ENCODE measurements around the gene ZNF536.

The ZNF536 gene

GRCh38 chr19:30371960-30372824, at the start of gene ZNF536:
ZNF536 (plus strand) TSS chr19:30372384; CDS start chr19:30443563, 71,179 bp downstream.
- in situ Hi-C loops (cut with HindIII; ENCODE audit: low pct_ligation_motif_present, low pct_unique_long_range_greater_than_20kb, low sequenced_read_pairs): no loop called here
- no peak for DNase-seq

DNA sequence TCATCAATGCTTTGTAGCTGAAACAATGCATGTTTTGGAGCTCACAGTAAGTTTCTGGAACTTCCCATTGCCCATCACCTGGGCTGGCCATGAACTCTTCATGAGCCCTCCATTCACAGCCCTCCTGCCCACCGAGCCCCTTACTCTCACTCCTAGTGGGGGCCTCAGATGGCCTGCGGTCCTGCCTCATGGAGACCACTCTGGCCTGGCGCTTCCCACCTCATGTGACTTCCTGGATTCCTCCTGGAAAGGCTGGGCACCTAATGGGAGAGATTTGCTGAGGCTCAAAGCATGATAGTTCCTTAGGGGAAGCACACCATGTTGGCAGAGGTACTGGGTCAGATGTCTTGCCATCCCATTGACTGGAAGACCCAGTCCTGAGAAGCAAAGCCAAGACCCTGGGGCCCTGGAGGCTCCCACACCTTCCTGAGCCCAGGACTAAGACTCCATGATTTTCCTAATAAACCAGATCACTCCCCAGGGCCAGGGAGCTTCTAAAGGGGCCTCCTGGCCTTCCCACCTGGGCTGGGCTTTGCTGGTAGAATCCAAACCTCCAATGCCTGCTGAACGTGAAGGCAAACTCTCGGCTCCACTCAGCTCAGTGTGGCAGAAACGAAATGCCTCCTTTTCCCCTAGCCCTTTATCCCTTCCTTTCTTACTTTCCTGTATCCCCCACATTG, 49.4 kb upstream of the ZNF536 start:
- in situ Hi-C loops (cut with HindIII; ENCODE audit: low pct_ligation_motif_present, low pct_unique_long_range_greater_than_20kb, low sequenced_read_pairs): no loop called here
- no peak for DNase-seq

DNA sequence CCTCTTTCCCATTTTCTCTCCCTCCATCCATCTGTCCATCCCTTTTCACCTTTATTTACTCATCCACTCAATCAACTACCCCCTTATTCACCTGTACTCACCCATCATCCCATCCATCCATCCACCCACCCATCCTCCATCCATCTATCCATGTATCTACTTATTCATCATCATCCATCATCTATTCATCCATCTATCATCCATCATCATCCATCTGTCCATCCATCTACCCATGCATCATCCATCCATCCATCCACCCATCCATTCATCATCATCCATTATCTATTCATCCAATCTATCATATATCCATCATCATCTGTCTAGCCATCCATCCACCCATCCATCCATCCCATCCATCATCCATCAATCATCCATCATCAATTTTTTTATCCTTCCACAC, 48.3 kb upstream of the ZNF536 start:
- DNase-seq: no peak
- in situ Hi-C loops (cut with HindIII; ENCODE audit: low pct_ligation_motif_present, low pct_unique_long_range_greater_than_20kb, low sequenced_read_pairs): no loop called here

DNA sequence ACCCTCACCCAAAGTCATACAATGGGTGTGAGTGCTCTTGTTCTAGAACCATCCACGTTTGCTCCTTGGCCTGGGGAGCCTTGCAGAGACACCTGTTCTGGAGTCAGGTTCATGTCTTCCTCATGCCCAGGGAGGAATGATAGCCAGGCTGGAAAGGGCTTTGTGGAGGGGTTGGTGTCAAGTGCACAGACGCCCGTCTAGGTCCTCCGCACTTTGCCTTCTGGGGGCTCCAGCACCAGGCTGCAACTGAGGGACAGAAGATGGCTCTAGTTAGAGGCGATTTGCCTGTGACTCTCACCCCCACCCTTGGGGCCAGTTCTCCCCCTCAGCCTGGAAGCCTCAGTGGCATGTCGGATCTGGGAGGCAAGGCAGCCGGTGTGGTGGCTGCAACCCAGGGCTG, 47.2 kb upstream of the ZNF536 start:
- in situ Hi-C loops (cut with HindIII; ENCODE audit: low pct_ligation_motif_present, low pct_unique_long_range_greater_than_20kb, low sequenced_read_pairs): no loop called here
- DNase-seq: no peak

GRCh38 chr19:30325676-30326392, 46.4 kb upstream of the ZNF536 start:
- DNase-seq: no peak
- in situ Hi-C loops (cut with HindIII; ENCODE audit: low pct_ligation_motif_present, low pct_unique_long_range_greater_than_20kb, low sequenced_read_pairs): no loop called here

GRCh38 chr19:30326393-30326710, 45.8 kb upstream of the ZNF536 start:
- in situ Hi-C loops (cut with HindIII; ENCODE audit: low pct_ligation_motif_present, low pct_unique_long_range_greater_than_20kb, low sequenced_read_pairs): no loop called here
- no peak for DNase-seq

- in situ Hi-C loops (cut with HindIII; ENCODE audit: low pct_ligation_motif_present, low pct_unique_long_range_greater_than_20kb, low sequenced_read_pairs): no loop called here
- DNase-seq: no peak
Measured at GRCh38 chr19:30327331-30327730, 44.9 kb upstream of the ZNF536 start.

GRCh38 chr19:30328096-30328495, 44.1 kb upstream of the ZNF536 start:
- DNase-seq: no peak
- in situ Hi-C loops (cut with HindIII; ENCODE audit: low pct_ligation_motif_present, low pct_unique_long_range_greater_than_20kb, low sequenced_read_pairs): no loop called here

DNA sequence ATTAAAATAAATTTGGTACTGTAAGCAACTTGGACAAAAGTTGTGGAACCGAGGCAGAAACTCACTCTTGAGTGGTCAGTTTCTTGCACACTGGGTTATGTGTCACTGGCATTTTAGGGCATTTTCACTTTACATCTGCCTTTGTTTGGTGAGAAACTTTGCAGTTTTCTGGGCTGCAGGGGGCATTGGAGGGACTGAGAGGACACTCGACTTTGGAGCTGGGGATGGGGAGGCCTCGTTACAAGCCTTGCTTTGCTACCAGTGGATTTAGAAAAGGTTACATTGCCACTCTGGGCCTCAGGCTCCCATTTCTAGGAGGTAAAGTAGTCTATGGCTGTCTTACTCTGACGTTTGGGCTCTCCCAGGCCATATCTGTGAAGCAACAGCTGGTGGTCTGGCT, 41.9 kb upstream of the ZNF536 start:
- in situ Hi-C loops (cut with HindIII; ENCODE audit: low pct_ligation_motif_present, low pct_unique_long_range_greater_than_20kb, low sequenced_read_pairs): no loop called here

DNA sequence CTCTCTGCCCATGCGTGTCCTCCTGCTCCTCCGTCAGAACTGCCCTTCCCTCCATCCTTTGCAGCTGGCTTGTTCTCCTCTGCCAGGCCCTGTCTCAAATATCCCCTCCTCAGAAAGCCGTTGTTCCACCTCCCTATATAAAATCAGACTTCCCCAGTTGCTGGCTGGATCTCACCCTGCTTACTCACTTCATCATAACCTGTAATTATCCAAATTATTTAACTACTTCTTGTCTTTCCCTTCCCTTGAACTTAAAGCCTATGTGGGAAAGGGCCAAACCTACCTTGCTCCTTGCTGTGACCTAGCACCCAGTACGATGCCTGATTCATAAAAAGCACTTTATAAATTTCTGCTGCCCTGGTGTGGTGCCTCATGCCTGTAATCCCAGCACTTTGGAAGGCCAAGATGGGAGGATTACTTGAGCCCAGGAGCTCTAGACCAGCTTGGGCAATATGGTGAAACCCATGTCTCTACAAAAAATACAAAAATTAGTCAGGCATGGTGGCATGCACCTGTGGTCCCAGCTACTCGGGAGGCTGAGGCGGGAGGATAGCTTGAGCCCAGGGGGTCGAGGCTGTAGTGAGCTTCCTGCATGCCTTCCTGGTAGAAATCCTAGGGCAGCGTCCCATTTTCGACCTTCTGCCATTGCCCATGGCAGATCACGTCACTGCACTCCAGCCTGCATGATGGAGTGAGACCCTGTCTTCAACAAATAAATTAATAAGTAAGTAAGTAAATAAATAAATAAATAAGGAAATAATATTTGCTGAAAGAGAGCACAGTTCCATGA, 39.5 kb upstream of the ZNF536 start:
- in situ Hi-C loops (cut with HindIII; ENCODE audit: low pct_ligation_motif_present, low pct_unique_long_range_greater_than_20kb, low sequenced_read_pairs): no loop called here
- no peak for DNase-seq

More for the DNA sequence above, 41.9 kb upstream of the ZNF536 start:
- no peak for DNase-seq

- in situ Hi-C loops (cut with HindIII; ENCODE audit: low pct_ligation_motif_present, low pct_unique_long_range_greater_than_20kb, low sequenced_read_pairs): no loop called here
Measured at GRCh38 chr19:30333291-30334065, 38.7 kb upstream of the ZNF536 start.

GRCh38 chr19:30334841-30335240, 37.3 kb upstream of the ZNF536 start:
- DNase-seq: no peak
- in situ Hi-C loops (cut with HindIII; ENCODE audit: low pct_ligation_motif_present, low pct_unique_long_range_greater_than_20kb, low sequenced_read_pairs): no loop called here

More at GRCh38 chr19:30333291-30334065, 38.7 kb upstream of the ZNF536 start:
- DNase-seq: no peak

GRCh38 chr19:30335306-30335886, 36.8 kb upstream of the ZNF536 start:
- DNase-seq: no peak
- in situ Hi-C loops (cut with HindIII; ENCODE audit: low pct_ligation_motif_present, low pct_unique_long_range_greater_than_20kb, low sequenced_read_pairs): no loop called here

- in situ Hi-C loops (cut with HindIII; ENCODE audit: low pct_ligation_motif_present, low pct_unique_long_range_greater_than_20kb, low sequenced_read_pairs): no loop called here
- DNase-seq: no peak
Measured at GRCh38 chr19:30336290-30336689, 35.9 kb upstream of the ZNF536 start.

- in situ Hi-C loops (cut with HindIII; ENCODE audit: low pct_ligation_motif_present, low pct_unique_long_range_greater_than_20kb, low sequenced_read_pairs): no loop called here
Measured at GRCh38 chr19:30338041-30338456, 34.1 kb upstream of the ZNF536 start.

GRCh38 chr19:30338878-30339623, 33.1 kb upstream of the ZNF536 start:
- in situ Hi-C loops (cut with HindIII; ENCODE audit: low pct_ligation_motif_present, low pct_unique_long_range_greater_than_20kb, low sequenced_read_pairs): no loop called here
- DNase-seq: no peak

More at GRCh38 chr19:30338041-30338456, 34.1 kb upstream of the ZNF536 start:
- DNase-seq: no peak
